Measurements from ENCODE around the gene GFRA4.

DNA sequence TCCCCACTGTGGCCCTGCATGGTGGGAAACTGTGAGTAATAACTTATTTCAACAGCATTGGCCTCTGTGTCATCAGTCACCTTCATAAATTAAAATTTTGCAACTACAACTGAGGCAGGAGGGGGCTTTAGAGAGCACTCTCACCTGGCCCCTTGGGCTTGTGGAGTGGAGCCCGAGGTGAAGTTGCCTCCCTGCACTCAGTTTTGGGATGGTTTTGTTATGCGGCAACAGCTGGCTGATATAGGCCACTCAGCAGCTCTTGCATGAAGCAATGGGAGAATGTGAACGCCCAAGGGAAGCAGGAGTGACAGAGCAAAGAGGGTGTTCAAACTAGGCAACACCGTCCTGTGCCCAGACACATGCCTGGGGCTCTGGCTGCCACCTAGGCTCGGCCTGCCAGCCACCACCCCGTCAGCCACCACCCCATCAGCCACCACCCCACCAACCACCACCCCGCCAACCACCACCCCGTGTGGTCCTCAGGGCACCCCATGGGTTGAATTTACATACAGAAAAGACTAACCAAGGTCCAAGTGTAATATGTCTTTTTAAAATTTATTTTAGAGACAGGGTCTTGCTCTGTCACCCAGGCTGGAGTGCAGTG, 4.3 kb upstream of the GFRA4 start:
- TF ChIP-seq POLR2A (IDR thresholded peaks at IDR 0.05): no peak
- TF ChIP-seq, protein P1, sequence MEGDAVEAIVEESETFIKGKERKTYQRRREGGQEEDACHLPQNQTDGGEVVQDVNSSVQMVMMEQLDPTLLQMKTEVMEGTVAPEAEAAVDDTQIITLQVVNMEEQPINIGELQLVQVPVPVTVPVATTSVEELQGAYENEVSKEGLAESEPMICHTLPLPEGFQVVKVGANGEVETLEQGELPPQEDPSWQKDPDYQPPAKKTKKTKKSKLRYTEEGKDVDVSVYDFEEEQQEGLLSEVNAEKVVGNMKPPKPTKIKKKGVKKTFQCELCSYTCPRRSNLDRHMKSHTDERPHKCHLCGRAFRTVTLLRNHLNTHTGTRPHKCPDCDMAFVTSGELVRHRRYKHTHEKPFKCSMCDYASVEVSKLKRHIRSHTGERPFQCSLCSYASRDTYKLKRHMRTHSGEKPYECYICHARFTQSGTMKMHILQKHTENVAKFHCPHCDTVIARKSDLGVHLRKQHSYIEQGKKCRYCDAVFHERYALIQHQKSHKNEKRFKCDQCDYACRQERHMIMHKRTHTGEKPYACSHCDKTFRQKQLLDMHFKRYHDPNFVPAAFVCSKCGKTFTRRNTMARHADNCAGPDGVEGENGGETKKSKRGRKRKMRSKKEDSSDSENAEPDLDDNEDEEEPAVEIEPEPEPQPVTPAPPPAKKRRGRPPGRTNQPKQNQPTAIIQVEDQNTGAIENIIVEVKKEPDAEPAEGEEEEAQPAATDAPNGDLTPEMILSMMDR (IDR thresholded peaks at IDR 0.05): no peak

Measured in upper lobe of left lung (tissue), 4 donors.